Measurements from ENCODE around the gene OTX1. TPM values are rescaled to one million over a fixed set of nuclear protein-coding genes. Genes with fewer than 3 reads are reported as not detected.

OTX1 gene
- total RNA-seq, 1 experiment from 2014 or later: 13.1 TPM

GRCh38 chr2:63057249-63058143 is 6.9 kb downstream of the OTX1 start:
- DNase-seq (ENCODE audit: low read depth, low spot score): no peak
- Histone ChIP-seq H3K9me3 (ENCODE audit: control insufficient read depth in 1 of 2, insufficient read depth in 1 of 2, low read depth in 1 of 2, low read length in 2 of 2) (no peaks in the 10 kb centered on the region), H3K9me2 (ENCODE audit: insufficient read depth) (no peaks in the 10 kb centered on the region), H3K4me2 (ENCODE audit: low read length) (no peak overlapping the region), H4K20me1 (ENCODE audit: insufficient read depth) (no peaks in the 10 kb centered on the region), H3K36me3 (ENCODE audit: control insufficient read depth in 1 of 2, insufficient read depth in 2 of 2, low read length in 2 of 2) (peaks cover 4 to 15% of the 10 kb centered on the region in 2 experiments; a peak in 2 of 4 replicates), H3K4me1 (ENCODE audit: control insufficient read depth in 1 of 2, insufficient read depth in 2 of 2, low read length in 2 of 2) (no peaks in the 10 kb centered on the region), H3K27me3 (ENCODE audit: insufficient read depth, low read length) (no peaks in the 10 kb centered on the region), H3K79me2 (ENCODE audit: insufficient read depth, low read length) (no peaks in the 10 kb centered on the region), H2AFZ (ENCODE audit: low read depth, low read length, poor library complexity, severe bottlenecking) (no peak overlapping the region), H3K9ac (ENCODE audit: low read length) (no peak overlapping the region), H3K27ac (ENCODE audit: low read depth, low read length) (no peak overlapping the region), H3K4me3 (replicated peaks in 1 of 2; ENCODE audit: low read depth in 1 of 2, low read length in 2 of 2) (no peak overlapping the region)
- ChIA-PET RAD21 (ENCODE audit: low non-redundant PET in 1 of 2, low total read pairs in 2 of 2, uncharacterized antibody in 2 of 2, unreplicated experiment in 2 of 2) (no interaction called here), POLR2A (no interaction called here), CTCF (no interaction called here)
- TF ChIP-seq ELF1 (IDR thresholded peaks at IDR 0.05; ENCODE audit: borderline replicate concordance, low read depth) (no peak), ZBTB33 (IDR thresholded peaks at IDR 0.05; ENCODE audit: extremely low read depth, insufficient replicate concordance, low read length) (no peak), JUND (IDR thresholded peaks at IDR 0.05) (no peak), EZH2phosphoT487 (IDR thresholded peaks at IDR 0.05; ENCODE audit: borderline replicate concordance) (no peak), REST (IDR thresholded peaks at IDR 0.05; ENCODE audit: low read depth) (no peak), ZNF274 (IDR thresholded peaks at IDR 0.05; ENCODE audit: low read depth, low read length) (no peak), CEBPB (IDR thresholded peaks at IDR 0.05; ENCODE audit: low read depth) (no peak), ATF3 (IDR thresholded peaks at IDR 0.05) (no peak), CBX3 (IDR thresholded peaks at IDR 0.05; ENCODE audit: low read depth) (no peak), YY1 (IDR thresholded peaks at IDR 0.05; ENCODE audit: extremely low read depth, insufficient replicate concordance, low read depth, low read length) (no peak), SIN3A (IDR thresholded peaks at IDR 0.05; ENCODE audit: low read depth) (no peak), ZFX (IDR thresholded peaks at IDR 0.05) (no peak), TCF7L2 (IDR thresholded peaks at IDR 0.05; ENCODE audit: borderline replicate concordance, extremely low read depth, insufficient read depth, insufficient read length) (no peak), SP1 (IDR thresholded peaks at IDR 0.05; ENCODE audit: low read depth) (no peak), RAD21 (IDR thresholded peaks at IDR 0.05; ENCODE audit: low read depth) (no peak), POLR2A (IDR thresholded peaks at IDR 0.05; ENCODE audit: borderline replicate concordance, extremely low read depth, insufficient read depth, insufficient read length) (no peak)
- no peak for ATAC-seq
- intact Hi-C loops (cut with micrococcal nuclease): no loop called here
- no TSS peak for BruUV-seq (replicated peaks)
